Lung (tissue), 12 donors: ENCODE data around the gene HPS3. TPM values are rescaled to one million over a fixed set of nuclear protein-coding genes. Genes with fewer than 3 reads are reported as not detected.
"Not testable (repeated sequence)": the region's sequence is repeated elsewhere in the genome, so short reads cannot be mapped to it uniquely, and the experiment has no call there.

ENCODE experiments used
- ATAC-seq: fragments of 200-7000 bp; cut with Tn5 transposase; one replicate; pipeline ENCODE4 v1.9.1; 2020; ENCODE audit warnings: moderate number of reproducible peaks; ENCODE audit not compliant: insufficient read depth, low FRiP score
- DNase-seq, 3 donors: peaks; one replicate each; pipeline ENCODE4 v3.0.0-alpha.2; 2013 to 2017
- H3K27ac ChIP-seq, 2 donors: one replicate each; pipeline ENCODE4 v1.5.1; 2013; ENCODE audit warnings: mild to moderate bottlenecking in 2 of 2, moderate library complexity in 2 of 2, control low read depth in 1 of 2, inconsistent platforms in 1 of 2, low read depth in 1 of 2, low read length in 1 of 2
- H3K27me3 ChIP-seq, 3 donors: one replicate each; pipeline ENCODE4 v1.5.1; 2013; ENCODE audit warnings: low read length in 2 of 3; ENCODE audit not compliant: control insufficient read depth in 3 of 3, insufficient read depth in 3 of 3
- H3K36me3 ChIP-seq, 4 donors: one replicate each; pipeline ENCODE4 v1.5.1; 2013; ENCODE audit warnings: low read length in 4 of 4, mild to moderate bottlenecking in 1 of 4, moderate library complexity in 1 of 4; ENCODE audit not compliant: control insufficient read depth in 4 of 4, insufficient read depth in 4 of 4
- H3K4me1 ChIP-seq, 5 donors: one replicate each; pipeline ENCODE4 v1.5.1; 2013; ENCODE audit warnings: low read length in 5 of 5, mild to moderate bottlenecking in 2 of 5, moderate library complexity in 1 of 5; ENCODE audit not compliant: control insufficient read depth in 5 of 5, insufficient read depth in 5 of 5
- H3K4me3 ChIP-seq: one replicate; pipeline ENCODE4 v1.5.1; 2013; ENCODE audit warnings: mild to moderate bottlenecking, control low read depth, moderate library complexity
- H3K9ac ChIP-seq, 2 donors: one replicate each; pipeline ENCODE4 v1.5.1; 2013; ENCODE audit warnings: low read length in 2 of 2, control low read depth in 1 of 2; ENCODE audit not compliant: insufficient read depth in 1 of 2
- H3K9me3 ChIP-seq, 4 donors: one replicate each; pipeline ENCODE4 v1.5.1; 2013; ENCODE audit warnings: low read length in 3 of 4, mild to moderate bottlenecking in 1 of 4, moderate library complexity in 1 of 4; ENCODE audit not compliant: control insufficient read depth in 4 of 4, insufficient read depth in 3 of 4
- WGBS, 2 donors: extraction: QIAGEN DNeasy Blood & Tissue Kit; methylation state at CpG; one replicate each; pipeline ENCODE4 v1.1.7; 2013; 5-methylcytosine and 5-hydroxymethylcytosine counted together
- polyA plus RNA-seq, 2 donors: library from polyadenylated mRNA; stranded (reverse); fragments of 200-250 nt; gene quantifications; one replicate each; pipeline ENCODE4 v1.2.1, GENCODE V29; 2013
- total RNA-seq, 2 donors: library from RNA; depleted of rRNA in 1 of 2; stranded (reverse); fragments of >200 nt in 1 of 2; gene quantifications; one replicate each; pipeline ENCODE4 v1.2.1, GENCODE V29; 2014 to 2021
- TF ChIP-seq, protein P1 (sequence below): IDR thresholded peaks from 2 replicates; pipeline ENCODE4 v1.5.1; 2012; ENCODE audit warnings: mild to moderate bottlenecking; ENCODE audit errors: control extremely low read depth, extremely low read depth
- donor health status: control.
- donor health status: control.
- donor health status: Bipolar disorder and iron deficiency.
- donor health status: healthy.
- donor health status: DM: yes; HTN: yes; CAD: no.

Gene HPS3
- total and polyA plus RNA-seq, 4 donors = 9.3 to 43.7 (median 15.9) TPM

DNA sequence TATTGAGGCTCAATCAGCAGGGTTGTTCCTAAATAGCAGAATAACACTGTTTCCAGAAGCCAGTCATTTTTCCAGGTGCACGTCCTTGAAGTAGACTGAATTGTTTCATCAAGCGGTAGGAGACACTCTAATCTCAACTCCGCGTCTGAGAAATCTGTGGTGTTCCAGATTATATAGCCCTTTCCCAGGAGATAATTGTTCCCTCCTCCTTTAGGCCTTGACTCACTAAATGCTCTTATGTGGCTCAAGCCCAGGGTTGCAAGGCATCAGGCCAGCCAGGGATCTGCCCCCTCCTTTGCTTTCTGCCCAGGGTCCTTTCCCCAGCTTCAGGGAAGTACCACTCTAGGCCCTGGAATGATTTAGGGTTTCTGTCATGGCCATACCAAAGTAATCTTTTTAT, 37.5 kb upstream of the HPS3 start:
- no peak for DNase-seq
- peaks cover 0 to 1% (median 0%) of the 10 kb centered on the region in 5 donors for H3K4me1 ChIP-seq
- TF ChIP-seq, protein P1, sequence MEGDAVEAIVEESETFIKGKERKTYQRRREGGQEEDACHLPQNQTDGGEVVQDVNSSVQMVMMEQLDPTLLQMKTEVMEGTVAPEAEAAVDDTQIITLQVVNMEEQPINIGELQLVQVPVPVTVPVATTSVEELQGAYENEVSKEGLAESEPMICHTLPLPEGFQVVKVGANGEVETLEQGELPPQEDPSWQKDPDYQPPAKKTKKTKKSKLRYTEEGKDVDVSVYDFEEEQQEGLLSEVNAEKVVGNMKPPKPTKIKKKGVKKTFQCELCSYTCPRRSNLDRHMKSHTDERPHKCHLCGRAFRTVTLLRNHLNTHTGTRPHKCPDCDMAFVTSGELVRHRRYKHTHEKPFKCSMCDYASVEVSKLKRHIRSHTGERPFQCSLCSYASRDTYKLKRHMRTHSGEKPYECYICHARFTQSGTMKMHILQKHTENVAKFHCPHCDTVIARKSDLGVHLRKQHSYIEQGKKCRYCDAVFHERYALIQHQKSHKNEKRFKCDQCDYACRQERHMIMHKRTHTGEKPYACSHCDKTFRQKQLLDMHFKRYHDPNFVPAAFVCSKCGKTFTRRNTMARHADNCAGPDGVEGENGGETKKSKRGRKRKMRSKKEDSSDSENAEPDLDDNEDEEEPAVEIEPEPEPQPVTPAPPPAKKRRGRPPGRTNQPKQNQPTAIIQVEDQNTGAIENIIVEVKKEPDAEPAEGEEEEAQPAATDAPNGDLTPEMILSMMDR = no peak
- no peak overlapping the region for H3K27ac ChIP-seq
- 92 to 99% methylated on average over 4 of the region's 4 CpGs for WGBS, 2 donors
- no peaks in the 10 kb centered on the region for H3K36me3 ChIP-seq
- no peaks in the 10 kb centered on the region for H3K9me3 ChIP-seq
- H3K4me3 ChIP-seq = no peak overlapping the region
- no peak for ATAC-seq
- H3K27me3 ChIP-seq = no peaks in the 10 kb centered on the region
- no peak overlapping the region for H3K9ac ChIP-seq

DNA sequence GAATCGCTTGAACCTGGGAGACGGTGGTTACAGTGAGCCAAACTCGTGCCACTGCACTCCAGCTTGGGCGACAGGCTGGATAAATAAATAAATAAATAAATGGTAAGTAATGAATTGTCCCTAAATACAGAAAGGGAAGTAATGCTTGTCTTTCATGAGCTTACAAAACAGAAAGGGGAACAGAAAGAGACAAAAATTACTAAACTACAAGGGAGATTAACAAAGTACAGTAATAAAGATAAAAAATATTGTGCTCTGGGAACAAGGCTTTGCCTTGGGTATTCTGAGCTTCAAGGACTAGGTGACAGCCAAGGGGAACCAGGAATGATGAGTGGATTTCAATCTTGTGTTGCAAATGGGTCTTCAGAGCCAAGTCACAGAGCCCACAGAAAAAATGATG, 34.0 kb upstream of the HPS3 start:
- Histone ChIP-seq H3K36me3 (no peaks in the 10 kb centered on the region), H3K27ac (no peak overlapping the region), H3K4me3 (no peak overlapping the region), H3K27me3 (no peaks in the 10 kb centered on the region), H3K9ac (no peak overlapping the region), H3K4me1 (peaks cover 0 to 1% (median 0%) of the 10 kb centered on the region in 5 donors), H3K9me3 (no peaks in the 10 kb centered on the region)
- 81 to 88% methylated on average over 4 of the region's 4 CpGs for WGBS, 2 donors
- DNase-seq = no peak
- ATAC-seq = no peak
- TF ChIP-seq, protein P1 = no peak

DNA sequence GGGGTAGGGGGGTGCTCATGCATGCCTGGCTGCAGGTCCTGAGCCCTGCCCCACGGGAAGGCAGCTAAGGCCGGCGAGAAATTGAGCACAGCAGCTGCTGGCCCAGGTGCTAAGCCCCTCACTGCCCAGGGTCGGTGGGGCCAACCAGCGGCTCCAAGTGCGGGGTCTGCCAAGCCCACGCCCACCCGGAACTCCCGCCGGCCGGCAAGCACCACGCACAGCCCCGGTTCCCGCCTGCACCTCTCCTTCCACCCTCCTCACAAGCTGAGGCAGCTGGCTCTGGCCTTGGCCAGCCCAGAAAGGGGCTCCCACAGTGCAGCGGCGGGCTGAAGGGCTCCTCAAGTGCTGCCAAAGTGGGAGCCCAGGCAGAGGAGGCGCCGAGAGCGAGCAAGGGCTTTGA, 31.5 kb upstream of the HPS3 start:
- not testable (repeated sequence) for H3K36me3 ChIP-seq, H3K27me3 ChIP-seq, ATAC-seq, H3K9me3 ChIP-seq, H3K27ac ChIP-seq, DNase-seq, H3K9ac ChIP-seq, H3K4me3 ChIP-seq, H3K4me1 ChIP-seq
- WGBS, 2 donors = 94 to 97% methylated on average over 16 to 19 of the region's 19 CpGs

DNA sequence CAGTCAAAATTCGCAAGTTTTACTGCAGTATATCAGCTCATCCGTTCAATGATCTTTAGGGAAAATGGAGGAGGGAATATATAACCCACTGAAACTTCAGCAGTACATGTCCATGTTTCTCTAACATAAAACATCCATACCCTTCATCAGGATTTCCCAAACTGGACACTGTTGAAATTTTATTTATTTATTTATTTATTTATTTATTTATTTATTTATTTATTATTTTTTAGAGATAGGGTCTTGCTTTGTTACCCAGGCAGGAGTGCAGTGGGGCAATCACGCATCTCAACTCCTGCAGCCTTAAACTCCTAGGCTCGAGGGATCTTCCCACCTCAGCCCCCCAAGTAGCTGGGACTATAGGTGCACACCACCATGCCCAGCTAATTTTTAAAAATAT, 28.3 kb upstream of the HPS3 start:
- ATAC-seq (no peak), DNase-seq (no peak)
- H3K4me3 ChIP-seq = no peak overlapping the region
- no peak overlapping the region for H3K27ac ChIP-seq
- 96% methylated on average over 4 of the region's 4 CpGs for WGBS, 2 donors
- H3K9me3 ChIP-seq = peaks cover 0 to 4% (median 0%) of the 10 kb centered on the region in 4 donors
- TF ChIP-seq, protein P1 = no peak
- no peak overlapping the region for H3K9ac ChIP-seq
- no peaks in the 10 kb centered on the region for H3K36me3 ChIP-seq
- no peaks in the 10 kb centered on the region for H3K4me1 ChIP-seq
- H3K27me3 ChIP-seq = no peaks in the 10 kb centered on the region
